ENCODE results near the gene DERL2. TPM values are rescaled to one million over a fixed set of nuclear protein-coding genes. Genes with fewer than 3 reads are reported as not detected.
A peak's percentile ranks its signal among the peaks of the same experiment; 100 is the strongest.

Gene DERL2
- total RNA-seq, 1 experiment from 2014 or later = 107 TPM

DNA sequence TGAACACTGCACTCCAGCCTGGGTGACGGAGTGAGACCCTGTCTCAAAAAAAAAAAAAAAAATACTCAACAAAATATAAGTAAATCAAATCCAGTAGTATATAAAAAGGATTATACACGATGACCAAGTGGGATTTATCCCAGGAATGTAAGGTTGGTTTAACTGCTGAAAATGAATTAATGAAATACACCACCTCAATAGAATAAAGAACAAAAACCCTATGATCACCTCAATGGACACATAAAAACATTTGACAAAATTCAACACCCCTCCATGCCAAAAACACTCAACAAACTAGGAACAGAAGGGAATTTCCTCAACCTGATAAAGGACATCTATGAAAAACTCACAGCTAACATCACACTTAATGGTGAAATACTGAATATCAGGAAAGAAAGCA lies 7.0 kb upstream of the DERL2 start:
- TF ChIP-seq, protein P1, sequence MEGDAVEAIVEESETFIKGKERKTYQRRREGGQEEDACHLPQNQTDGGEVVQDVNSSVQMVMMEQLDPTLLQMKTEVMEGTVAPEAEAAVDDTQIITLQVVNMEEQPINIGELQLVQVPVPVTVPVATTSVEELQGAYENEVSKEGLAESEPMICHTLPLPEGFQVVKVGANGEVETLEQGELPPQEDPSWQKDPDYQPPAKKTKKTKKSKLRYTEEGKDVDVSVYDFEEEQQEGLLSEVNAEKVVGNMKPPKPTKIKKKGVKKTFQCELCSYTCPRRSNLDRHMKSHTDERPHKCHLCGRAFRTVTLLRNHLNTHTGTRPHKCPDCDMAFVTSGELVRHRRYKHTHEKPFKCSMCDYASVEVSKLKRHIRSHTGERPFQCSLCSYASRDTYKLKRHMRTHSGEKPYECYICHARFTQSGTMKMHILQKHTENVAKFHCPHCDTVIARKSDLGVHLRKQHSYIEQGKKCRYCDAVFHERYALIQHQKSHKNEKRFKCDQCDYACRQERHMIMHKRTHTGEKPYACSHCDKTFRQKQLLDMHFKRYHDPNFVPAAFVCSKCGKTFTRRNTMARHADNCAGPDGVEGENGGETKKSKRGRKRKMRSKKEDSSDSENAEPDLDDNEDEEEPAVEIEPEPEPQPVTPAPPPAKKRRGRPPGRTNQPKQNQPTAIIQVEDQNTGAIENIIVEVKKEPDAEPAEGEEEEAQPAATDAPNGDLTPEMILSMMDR (IDR thresholded peaks at IDR 0.05; ENCODE audit: unreplicated experiment) = no peak
- H3K4me3 Mint-ChIP-seq (ENCODE audit: unreplicated experiment) = no peak overlapping the region
- DNase-seq (ENCODE audit: unreplicated experiment) = no peak
- peaks cover 6% of the 10 kb centered on the region for H3K4me1 Mint-ChIP-seq (ENCODE audit: insufficient read depth, unreplicated experiment)
- no peak overlapping the region for H3K27ac Mint-ChIP-seq (ENCODE audit: low read depth, unreplicated experiment)
- no peaks in the 10 kb centered on the region for H3K9me3 Mint-ChIP-seq (ENCODE audit: unreplicated experiment)
- CTCF ChIA-PET = interaction anchor here (0.6 to 0.7 kb wide), 2 partner anchors 726 to 1084 kb away, joined by 3 to 4 read pairs; no protein-coding TSS in a partner anchor
- POLR2A ChIA-PET = no interaction called here
- no peaks in the 10 kb centered on the region for H3K27me3 Mint-ChIP-seq (ENCODE audit: insufficient read depth, unreplicated experiment)
- peaks cover 22% of the 10 kb centered on the region for H3K36me3 Mint-ChIP-seq (ENCODE audit: insufficient read depth, unreplicated experiment)
- BruUV-seq (replicated peaks) = no TSS peak
- intact Hi-C loops (cut with micrococcal nuclease) = no loop called here

DNA sequence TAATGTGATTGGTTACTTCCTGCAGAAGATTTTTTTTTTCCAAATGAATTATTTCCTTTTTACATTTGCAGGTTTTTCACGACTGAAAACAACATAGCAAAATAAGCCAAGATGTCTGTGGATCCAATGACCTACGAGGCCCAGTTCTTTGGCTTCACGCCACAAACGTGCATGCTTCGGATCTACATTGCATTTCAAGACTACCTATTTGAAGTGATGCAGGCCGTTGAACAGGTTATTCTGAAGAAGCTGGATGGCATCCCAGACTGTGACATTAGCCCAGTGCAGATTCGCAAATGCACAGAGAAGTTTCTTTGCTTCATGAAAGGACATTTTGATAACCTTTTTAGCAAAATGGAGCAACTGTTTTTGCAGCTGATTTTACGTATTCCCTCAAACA lies 2.8 kb upstream of the DERL2 start:
- CTCF ChIA-PET = no interaction called here
- peaks cover 14% of the 10 kb centered on the region for H3K4me1 Mint-ChIP-seq (ENCODE audit: insufficient read depth, unreplicated experiment)
- POLR2A ChIA-PET = interaction anchor here (0.7 to 5.7 kb wide), 3 partner anchors 11 to 20 kb away, joined by 3 to 108 read pairs (median 4); partner anchors contain the start of gene DHX33

DNA sequence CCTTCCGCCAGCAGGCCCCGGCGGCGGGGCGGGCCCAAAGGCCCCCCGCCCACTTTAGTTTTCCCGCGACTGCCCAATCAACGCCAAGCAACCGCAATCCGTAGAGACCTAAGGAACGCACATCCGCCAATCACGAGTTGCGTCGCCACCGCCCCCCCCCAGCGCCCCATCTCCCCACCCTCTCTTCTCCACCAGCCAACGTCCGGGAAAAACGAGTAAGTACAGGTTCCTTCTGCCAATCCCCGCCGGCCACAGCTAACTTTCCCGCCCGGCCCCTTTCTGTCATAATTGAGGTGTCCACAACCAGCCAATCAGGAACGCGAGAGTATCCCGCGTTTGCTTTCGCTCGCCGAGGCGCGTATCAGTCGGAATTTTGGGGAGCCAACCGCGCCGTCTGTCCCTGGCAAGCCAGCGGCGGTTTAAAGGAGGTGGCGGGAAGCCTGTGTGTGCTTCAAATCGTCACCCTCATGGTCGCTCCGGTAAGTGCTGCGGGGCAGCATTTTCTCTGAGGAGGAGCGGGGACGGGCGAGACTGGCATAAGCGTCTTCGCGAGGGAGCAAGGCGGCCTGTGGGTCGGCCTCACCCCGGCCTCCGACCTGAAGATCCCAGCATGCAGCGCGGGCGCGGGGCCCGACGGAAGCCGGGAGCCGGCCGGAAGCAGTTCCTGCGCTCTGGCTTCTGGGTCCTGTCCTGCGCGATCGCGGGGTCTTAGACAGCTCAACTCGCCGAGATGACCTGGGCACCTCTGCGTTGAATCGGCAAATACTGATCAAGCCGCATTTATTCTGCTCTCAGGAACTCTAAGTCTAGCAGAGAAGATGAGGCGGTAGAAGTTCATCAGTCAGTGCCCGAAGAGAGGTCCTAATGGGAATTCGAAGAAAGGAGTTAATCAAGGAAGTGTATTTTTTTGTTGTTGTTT lies 487 bp upstream of the DERL2 start, which contains the start of gene MIS12:
MIS12 (plus strand) TSS at position 361 of the 919 bp plus-strand sequence. CDS start 2,297 bp downstream, outside the sequence.
- peak within 1 kb of the TSS; percentile 91 for H3K4me3 Mint-ChIP-seq (ENCODE audit: unreplicated experiment)
- DNase-seq (ENCODE audit: unreplicated experiment) = peak; percentile 100
- H3K27me3 Mint-ChIP-seq (ENCODE audit: insufficient read depth, unreplicated experiment) = no peaks in the 10 kb centered on the region
- no peaks in the 10 kb centered on the region for H3K9me3 Mint-ChIP-seq (ENCODE audit: unreplicated experiment)
- H3K27ac Mint-ChIP-seq (ENCODE audit: low read depth, unreplicated experiment) = peak within 1 kb of the TSS; percentile 99
- TF ChIP-seq, protein P1 (IDR thresholded peaks at IDR 0.05; ENCODE audit: unreplicated experiment) = no peak
- H3K4me1 Mint-ChIP-seq (ENCODE audit: insufficient read depth, unreplicated experiment) = peaks cover 14% of the 10 kb centered on the region
- intact Hi-C loops (cut with micrococcal nuclease) = loop anchor here (1.0 kb wide), 1 partner anchor 98 kb away; the partner anchor contains the start of gene NLRP1
- BruUV-seq (replicated peaks) = TSS peak; percentile 58
- CTCF ChIA-PET = interaction anchor here (0.6 to 1.7 kb wide), 3 partner anchors 12 to 189 kb away, joined by 3 to 7 read pairs (median 3); no protein-coding TSS in a partner anchor
- POLR2A ChIA-PET = interaction anchor here (0.7 to 5.7 kb wide), 16 partner anchors 9 to 1526 kb away, joined by 3 to 108 read pairs (median 4); partner anchors contain the start of genes C1QBP, DHX33, NLRP1 and NUP88
- peaks cover 56% of the 10 kb centered on the region for H3K36me3 Mint-ChIP-seq (ENCODE audit: insufficient read depth, unreplicated experiment)

More for the DNA sequence above, 2.8 kb upstream of the DERL2 start:
- Mint-ChIP-seq H3K9me3 (ENCODE audit: unreplicated experiment) (no peaks in the 10 kb centered on the region), H3K4me3 (ENCODE audit: unreplicated experiment) (no peak overlapping the region), H3K27me3 (ENCODE audit: insufficient read depth, unreplicated experiment) (no peaks in the 10 kb centered on the region), H3K27ac (ENCODE audit: low read depth, unreplicated experiment) (no peak overlapping the region), H3K36me3 (ENCODE audit: insufficient read depth, unreplicated experiment) (peaks cover 36% of the 10 kb centered on the region)
- DNase-seq (ENCODE audit: unreplicated experiment) = no peak
- intact Hi-C loops (cut with micrococcal nuclease) = no loop called here
- no TSS peak for BruUV-seq (replicated peaks)
- TF ChIP-seq, protein P1 (IDR thresholded peaks at IDR 0.05; ENCODE audit: unreplicated experiment) = no peak

DNA sequence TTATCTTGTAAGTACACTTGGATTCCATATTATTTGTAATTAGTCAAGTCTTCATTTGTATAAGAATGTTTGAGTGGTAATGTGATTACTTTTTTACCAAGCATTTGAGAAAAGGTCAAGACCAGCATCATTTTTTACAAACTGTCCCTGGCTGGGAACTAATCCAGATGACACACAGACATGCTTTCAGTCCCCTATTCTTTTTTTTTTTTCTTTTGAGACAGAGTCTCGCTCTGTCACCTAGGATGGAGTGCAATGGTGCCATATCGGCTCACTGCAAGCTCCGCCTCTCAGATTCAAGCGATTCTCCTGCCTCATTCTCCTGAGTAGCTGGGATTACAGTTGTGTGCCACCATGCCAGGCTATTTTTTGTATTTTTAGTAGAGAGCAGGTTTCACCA lies 4.5 kb downstream of the DERL2 start:
- ChIA-PET POLR2A (no interaction called here), CTCF (interaction anchor here (1.2 kb wide), 1 partner anchor 42 kb away, joined by 4 read pairs; the partner anchor contains the start of gene C1QBP)
- DNase-seq (ENCODE audit: unreplicated experiment) = no peak
- intact Hi-C loops (cut with micrococcal nuclease) = no loop called here
- no peaks in the 10 kb centered on the region for H3K9me3 Mint-ChIP-seq (ENCODE audit: unreplicated experiment)
- H3K36me3 Mint-ChIP-seq (ENCODE audit: insufficient read depth, unreplicated experiment) = peaks cover 75% of the 10 kb centered on the region
- H3K4me1 Mint-ChIP-seq (ENCODE audit: insufficient read depth, unreplicated experiment) = no peaks in the 10 kb centered on the region
- TF ChIP-seq, protein P1 (IDR thresholded peaks at IDR 0.05; ENCODE audit: unreplicated experiment) = no peak
- no peaks in the 10 kb centered on the region for H3K27me3 Mint-ChIP-seq (ENCODE audit: insufficient read depth, unreplicated experiment)
- BruUV-seq (replicated peaks) = no TSS peak
- H3K4me3 Mint-ChIP-seq (ENCODE audit: unreplicated experiment) = no peak overlapping the region
- no peak overlapping the region for H3K27ac Mint-ChIP-seq (ENCODE audit: low read depth, unreplicated experiment)

Data from MCF 10A (cell line).